GM12864 (cell line): ENCODE measurements around the gene ATG13.
"Not testable (repeated sequence)": the region's sequence is repeated elsewhere in the genome, so short reads cannot be mapped to it uniquely, and the experiment has no call there.

Source experiments
- DNase-seq: peaks from one replicate; pipeline ENCODE4 v3.0.0-alpha.2; 2011; ENCODE audit warnings: low read depth
- H3K4me3 ChIP-seq: 2 replicates; pipeline ENCODE4 v1.5.1; 2011; ENCODE audit warnings: mild to moderate bottlenecking, low read depth, low read length, control low read depth
- TF ChIP-seq, protein P1 (sequence below): IDR thresholded peaks from 2 replicates; pipeline ENCODE4 v1.5.1; 2011; ENCODE audit warnings: low read depth, mild to moderate bottlenecking, moderate library complexity, low read length, control low read depth, inconsistent platforms; ENCODE audit errors: missing control alignments

The ATG13 gene

DNA sequence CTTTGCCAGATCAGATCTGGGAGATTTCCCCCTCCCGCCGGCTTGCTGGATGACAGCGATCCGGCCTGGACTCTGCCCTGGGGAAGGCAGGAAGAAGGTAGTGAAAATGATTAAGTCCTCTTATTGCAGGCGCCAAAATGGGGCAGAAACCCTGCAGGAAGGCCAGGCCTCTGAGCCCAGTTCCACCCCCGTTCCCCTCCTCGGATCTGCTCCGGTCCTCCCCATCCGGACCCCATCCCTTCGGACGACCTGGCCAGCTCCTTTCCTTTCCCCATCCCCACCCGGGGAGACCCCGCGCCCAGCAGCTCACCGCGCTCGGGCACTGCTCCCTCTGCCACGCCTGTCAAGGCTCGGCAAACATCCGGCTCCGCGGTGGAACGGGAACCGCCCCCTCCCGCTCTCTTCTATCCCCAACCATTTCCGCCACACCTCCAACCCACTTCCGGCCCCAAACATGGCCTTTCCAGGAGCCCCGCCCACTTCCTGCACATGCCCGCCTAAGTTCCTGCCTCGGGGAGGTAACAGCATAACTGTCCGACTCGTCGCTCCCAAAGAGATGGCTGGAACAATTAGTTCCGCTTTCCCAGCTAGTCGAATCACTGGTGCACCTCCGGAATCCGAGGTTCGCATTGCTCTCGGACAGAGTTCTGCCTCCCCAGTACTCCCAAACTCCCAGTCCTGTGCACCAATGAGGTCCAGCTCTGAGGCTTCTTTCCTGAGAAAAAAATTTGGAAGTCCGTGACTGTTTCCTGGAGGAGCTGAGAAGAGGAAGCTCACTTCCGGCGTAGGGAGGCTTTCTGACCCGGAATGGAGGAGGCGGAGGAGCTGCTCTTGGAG is 83.1 kb downstream of the ATG13 start, which contains the start of the genes ARHGAP1 and ZNF408:
Gene ARHGAP1, minus strand, starts transcription at position 379 of the 837 bp plus-strand sequence. CDS start 4,512 bp downstream, outside the sequence.
Gene ZNF408, plus strand, starts transcription at position 791 of the 837 bp plus-strand sequence. Its CDS starts 17 bp downstream, at position 808.
- DNase-seq: peak; percentile 97
- TF ChIP-seq, protein P1, sequence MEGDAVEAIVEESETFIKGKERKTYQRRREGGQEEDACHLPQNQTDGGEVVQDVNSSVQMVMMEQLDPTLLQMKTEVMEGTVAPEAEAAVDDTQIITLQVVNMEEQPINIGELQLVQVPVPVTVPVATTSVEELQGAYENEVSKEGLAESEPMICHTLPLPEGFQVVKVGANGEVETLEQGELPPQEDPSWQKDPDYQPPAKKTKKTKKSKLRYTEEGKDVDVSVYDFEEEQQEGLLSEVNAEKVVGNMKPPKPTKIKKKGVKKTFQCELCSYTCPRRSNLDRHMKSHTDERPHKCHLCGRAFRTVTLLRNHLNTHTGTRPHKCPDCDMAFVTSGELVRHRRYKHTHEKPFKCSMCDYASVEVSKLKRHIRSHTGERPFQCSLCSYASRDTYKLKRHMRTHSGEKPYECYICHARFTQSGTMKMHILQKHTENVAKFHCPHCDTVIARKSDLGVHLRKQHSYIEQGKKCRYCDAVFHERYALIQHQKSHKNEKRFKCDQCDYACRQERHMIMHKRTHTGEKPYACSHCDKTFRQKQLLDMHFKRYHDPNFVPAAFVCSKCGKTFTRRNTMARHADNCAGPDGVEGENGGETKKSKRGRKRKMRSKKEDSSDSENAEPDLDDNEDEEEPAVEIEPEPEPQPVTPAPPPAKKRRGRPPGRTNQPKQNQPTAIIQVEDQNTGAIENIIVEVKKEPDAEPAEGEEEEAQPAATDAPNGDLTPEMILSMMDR: no peak
- H3K4me3 ChIP-seq: peak within 1 kb of the TSS; percentile 100

DNA sequence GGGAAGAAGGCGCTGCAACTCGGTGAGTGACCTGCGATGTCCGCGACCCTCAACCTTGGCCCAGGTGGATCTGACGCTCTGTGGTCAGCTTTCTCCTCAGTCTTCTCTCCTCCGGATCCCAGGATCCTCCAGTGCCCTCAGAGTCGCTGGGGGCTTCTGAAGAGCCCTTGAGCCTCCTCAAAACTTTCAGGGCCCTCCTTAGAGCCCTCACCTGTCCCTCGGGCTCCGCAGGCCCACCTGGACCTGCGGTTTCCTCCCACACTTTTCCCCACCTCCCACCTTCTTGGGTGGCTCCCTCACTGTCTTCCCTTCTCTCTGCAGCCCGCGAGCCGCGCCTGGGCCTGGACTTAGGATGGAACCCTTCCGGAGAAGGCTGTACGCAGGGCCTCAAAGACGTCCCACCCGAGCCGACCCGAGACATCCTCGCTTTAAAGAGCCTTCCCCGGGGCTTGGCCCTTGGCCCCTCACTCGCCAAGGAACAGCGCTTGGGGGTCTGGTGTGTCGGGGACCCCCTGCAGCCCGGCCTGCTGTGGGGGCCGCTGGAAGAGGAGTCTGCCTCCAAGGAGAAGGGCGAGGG is 83.8 kb downstream of the ATG13 start:
- TF ChIP-seq, protein P1: no peak
- peak overlapping the region; percentile 100 for H3K4me3 ChIP-seq
- DNase-seq: no peak

DNA sequence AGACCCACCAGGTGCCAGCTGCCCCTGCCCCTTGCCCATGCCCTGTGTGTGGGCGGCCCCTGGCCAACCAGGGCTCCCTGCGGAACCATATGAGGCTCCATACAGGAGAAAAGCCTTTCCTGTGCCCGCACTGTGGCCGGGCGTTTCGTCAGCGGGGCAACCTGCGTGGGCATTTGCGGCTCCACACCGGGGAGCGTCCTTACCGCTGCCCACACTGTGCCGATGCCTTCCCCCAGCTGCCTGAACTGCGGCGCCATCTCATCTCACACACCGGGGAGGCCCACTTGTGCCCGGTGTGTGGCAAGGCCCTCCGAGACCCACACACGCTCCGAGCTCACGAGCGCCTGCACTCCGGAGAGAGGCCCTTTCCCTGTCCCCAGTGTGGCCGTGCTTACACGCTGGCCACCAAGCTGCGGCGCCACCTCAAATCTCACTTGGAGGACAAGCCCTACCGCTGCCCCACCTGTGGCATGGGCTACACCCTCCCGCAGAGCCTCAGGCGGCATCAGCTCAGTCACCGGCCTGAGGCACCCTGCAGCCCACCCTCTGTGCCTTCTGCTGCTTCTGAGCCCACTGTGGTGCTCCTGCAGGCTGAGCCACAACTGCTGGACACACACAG is 87.8 kb downstream of the ATG13 start:
- no peak for DNase-seq
- TF ChIP-seq, protein P1: no peak
- H3K4me3 ChIP-seq: no peak overlapping the region

GRCh38 chr11:46706886-46707285 is 89.5 kb downstream of the ATG13 start:
- DNase-seq: no peak
- TF ChIP-seq, protein P1: no peak
- no peak overlapping the region for H3K4me3 ChIP-seq

DNA sequence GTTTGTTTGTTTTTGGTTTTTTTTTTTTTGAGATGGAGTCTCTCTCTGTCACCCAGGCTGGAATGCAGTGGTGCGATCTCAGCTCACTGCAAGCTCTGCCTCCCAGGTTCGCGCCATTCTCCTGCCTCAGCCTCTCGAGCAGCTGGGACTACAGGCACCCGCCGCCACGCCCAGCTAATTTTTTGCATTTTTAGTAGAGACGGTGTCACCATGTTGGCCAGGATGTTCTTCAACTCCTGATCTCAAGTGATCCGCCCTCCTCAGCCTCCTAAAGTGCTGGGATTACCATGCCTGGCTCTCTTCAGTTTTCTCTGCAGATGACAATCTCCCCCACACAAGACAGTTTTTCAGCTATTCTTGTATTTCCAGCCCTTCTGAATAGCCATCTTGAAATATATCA is 92.0 kb downstream of the ATG13 start:
- DNase-seq, H3K4me3 ChIP-seq: not testable (repeated sequence)

GRCh38 chr11:46710821-46711269 is 93.5 kb downstream of the ATG13 start:
- DNase-seq: no peak
- no peak overlapping the region for H3K4me3 ChIP-seq
- TF ChIP-seq, protein P1: no peak

GRCh38 chr11:46711303-46711702 is 94.0 kb downstream of the ATG13 start:
- TF ChIP-seq, protein P1: no peak

More at GRCh38 chr11:46711303-46711702, 94.0 kb downstream of the ATG13 start:
- no peak for DNase-seq
- H3K4me3 ChIP-seq: no peak overlapping the region
